GM19452 (cell line): ENCODE measurements around the gene CDKAL1.
"Not testable (repeated sequence)": the region's sequence is repeated elsewhere in the genome, so short reads cannot be mapped to it uniquely, and the experiment has no call there.

Experiments used
- ATAC-seq: cut with Tn5 transposase; IDR thresholded peaks from one replicate; pipeline ENCODE4 v1.9.1; 2021; ENCODE audit not compliant: unreplicated experiment

Gene CDKAL1

DNA sequence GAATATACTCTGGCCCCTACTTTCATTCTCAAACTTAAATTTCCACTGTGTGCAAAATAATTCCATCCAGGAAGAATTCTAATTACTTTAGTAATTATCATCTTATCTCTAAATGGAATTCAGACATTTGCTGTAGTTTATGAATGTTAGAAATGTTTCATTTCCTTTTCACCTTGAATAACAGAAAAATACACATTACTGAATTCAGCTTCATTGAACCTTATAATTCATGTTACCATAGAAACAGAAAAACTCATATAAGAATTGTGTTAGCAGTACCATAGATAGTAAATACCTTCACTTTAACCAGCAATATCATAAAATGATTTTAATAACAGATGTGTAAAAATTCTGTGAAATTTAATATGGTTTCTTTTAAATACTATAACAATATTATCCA, 514.9 kb downstream of the CDKAL1 start:
- no peak for ATAC-seq

GRCh38 chr6:21049572-21049971, 515.3 kb downstream of the CDKAL1 start:
- no peak for ATAC-seq

DNA sequence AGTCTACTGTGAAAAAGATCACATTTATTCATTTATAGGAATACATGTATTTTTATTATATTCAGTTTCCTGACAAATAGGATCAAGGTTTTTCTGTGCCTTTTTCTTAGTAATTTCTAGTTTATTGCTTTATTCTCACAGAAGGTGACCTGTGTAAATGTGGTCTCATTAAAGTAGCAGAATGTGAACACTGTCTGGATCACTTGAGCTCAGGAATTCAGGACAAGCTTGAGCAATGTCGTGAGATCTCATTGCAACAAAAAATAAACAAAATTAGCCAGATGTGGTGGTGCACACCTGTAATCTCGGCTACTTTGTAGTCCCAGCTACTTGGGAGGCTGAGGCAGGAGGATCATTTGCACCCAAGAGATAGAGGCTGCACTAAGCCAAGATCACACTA, 516.7 kb downstream of the CDKAL1 start:
- no peak for ATAC-seq

DNA sequence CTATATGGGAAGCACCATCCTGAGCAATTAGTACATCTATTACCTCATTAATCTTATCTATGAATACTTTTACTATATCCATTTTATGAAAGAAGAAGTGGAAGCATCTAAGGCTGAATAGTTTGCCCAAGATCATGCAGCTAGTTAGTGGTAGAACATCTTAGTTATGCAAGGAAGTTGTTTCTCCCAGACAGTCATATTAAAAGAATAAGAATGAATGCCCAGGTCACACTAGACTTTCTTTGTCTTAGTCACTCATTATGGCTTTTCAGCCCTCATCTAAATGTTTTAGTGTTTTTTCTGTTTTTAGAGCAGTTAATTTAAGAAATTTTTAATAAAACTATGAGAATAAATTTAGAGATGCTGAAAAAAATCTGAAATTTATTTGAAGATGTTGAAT, 517.5 kb downstream of the CDKAL1 start:
- no peak for ATAC-seq

- ATAC-seq = no peak
Observed at GRCh38 chr6:21053612-21054011, 519.4 kb downstream of the CDKAL1 start.

DNA sequence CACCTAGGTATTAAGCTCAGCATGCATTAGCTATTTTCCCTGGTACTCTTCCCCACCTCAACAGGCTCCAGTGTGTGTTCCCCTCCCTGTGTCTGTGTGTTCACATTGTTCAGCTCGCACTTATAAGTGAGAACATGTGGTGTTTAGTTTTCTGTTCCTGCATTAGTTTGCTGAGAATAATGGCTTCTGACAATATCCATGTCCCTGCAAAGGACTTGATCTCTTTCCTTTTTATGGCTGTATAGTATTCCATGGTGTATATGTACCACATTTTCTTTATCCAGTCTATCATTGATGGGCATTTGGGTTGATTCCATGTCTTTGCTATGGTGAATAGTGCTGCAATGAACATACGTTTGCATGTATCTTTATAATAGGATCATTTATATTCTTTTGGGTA, 521.2 kb downstream of the CDKAL1 start:
- not testable (repeated sequence) for ATAC-seq

DNA sequence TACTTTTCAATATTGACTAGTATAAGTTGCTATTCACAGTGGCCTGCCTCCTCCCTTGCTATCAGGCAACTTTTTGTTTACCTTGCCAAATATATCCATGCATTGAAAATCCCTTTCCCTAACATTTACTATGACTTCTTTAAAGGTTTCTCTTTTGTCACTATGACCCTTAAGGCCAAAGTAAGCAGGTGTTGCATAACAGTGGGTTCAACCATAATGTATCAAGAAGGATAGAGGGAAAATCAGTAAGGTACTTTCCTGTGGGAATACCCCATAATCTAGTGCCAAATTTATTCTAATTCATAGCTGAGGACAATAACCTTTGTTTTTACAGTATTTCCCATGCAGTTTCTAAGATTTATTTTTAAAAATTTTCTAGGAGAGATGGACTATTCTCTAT, 527.6 kb downstream of the CDKAL1 start:
- no peak for ATAC-seq

DNA sequence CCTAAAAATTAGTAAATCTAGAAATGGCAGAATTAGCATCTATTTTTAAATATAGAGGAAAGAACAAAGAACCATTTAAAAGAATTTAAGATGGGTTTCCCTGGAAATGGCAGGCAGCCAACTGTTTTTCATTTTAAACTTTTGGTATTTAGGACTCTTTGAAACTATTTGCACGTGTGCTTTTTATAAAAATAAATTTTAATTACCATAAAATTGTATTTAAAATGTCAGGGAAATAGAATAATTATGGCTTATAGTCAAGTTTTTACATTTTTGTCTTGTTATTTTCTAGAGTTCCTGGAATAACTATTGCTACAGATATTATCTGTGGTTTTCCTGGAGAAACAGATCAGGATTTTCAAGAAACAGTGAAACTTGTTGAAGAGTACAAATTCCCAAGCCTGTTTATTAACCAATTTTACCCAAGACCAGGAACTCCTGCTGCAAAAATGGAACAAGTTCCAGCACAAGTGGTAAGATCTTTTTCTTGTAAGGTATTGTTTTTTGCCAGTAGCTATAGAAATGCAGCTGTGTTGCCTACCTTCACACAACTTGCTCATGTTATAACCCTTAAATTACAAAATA, 530.6 kb downstream of the CDKAL1 start:
- ATAC-seq = no peak

DNA sequence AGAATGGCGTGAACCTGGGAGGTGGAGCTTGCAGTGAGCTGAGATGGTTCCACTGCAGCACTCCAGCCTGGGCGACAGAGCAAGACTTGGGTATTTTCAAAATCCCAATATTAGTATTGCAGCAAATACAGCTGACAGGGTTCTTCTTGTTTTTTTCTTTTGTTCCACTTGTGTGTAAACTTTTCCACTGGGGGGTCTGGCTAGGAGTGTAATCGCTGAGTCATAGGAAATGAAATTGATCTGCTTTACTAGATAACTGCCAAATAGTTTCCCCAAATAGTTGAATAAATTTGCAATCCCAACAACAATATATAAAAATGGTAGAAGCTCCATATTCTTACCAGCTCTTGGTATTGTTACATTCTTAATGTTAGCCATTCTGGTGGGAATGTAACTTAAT, 533.3 kb downstream of the CDKAL1 start:
- no peak for ATAC-seq

- no peak for ATAC-seq
Observed at GRCh38 chr6:21070620-21071019, 536.4 kb downstream of the CDKAL1 start.

DNA sequence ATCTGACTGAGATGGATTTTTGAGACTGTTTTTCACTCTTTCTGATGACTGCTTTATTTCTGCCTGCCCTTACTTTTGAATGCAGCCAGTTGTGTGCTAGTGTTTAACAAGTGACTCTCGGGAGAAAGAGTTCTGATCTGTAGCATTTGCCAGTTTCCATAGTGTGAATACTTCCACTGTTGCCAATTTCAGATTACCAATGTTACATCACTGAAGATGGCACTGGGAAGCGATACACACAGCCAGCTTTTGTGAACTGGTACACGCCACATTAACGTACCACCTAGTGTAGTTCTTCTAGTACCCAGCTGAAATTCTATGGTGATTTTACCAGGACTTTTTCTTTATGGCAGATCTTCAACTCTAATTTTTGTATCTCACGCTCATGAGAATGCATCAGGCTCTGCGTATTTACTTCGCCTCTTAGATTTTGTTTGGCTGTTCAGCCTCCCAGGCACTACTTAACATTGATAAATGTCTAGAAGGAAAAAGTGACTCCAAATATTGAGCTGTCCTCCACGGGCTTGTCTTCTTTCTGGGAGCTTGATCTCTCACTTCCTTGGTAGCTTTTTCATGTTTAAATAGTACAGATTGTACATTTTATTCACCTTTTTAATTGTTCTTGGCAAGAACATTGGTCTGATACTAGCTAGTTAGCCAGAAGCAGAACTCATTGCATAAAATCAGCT, 537.7 kb downstream of the CDKAL1 start:
- no peak for ATAC-seq

GRCh38 chr6:21073318-21073839, 539.1 kb downstream of the CDKAL1 start:
- ATAC-seq = no peak

- ATAC-seq = no peak
Observed at GRCh38 chr6:21074484-21074883, 540.2 kb downstream of the CDKAL1 start.

DNA sequence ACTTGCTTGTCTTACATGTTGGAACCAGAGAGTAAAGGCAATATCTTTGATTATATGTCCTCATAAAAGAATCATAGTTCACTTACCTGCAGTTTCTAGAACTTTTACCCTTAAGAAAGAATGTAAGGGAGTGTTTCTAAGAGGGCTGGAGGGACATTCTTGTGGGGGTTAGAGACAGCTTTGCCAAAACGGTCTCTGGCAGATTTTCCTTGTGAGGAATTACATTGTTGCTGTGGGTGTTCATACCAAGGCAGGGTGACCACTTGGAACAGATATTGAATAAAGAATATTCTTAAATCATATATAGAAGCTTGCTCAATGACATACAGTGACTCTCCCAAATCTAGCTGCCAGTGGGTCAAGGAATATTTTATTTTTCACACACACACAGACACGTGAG, 541.7 kb downstream of the CDKAL1 start:
- ATAC-seq = no peak

GRCh38 chr6:21078497-21078896, 544.2 kb downstream of the CDKAL1 start:
- no peak for ATAC-seq

GRCh38 chr6:21079468-21080048, 545.3 kb downstream of the CDKAL1 start:
- ATAC-seq = no peak

DNA sequence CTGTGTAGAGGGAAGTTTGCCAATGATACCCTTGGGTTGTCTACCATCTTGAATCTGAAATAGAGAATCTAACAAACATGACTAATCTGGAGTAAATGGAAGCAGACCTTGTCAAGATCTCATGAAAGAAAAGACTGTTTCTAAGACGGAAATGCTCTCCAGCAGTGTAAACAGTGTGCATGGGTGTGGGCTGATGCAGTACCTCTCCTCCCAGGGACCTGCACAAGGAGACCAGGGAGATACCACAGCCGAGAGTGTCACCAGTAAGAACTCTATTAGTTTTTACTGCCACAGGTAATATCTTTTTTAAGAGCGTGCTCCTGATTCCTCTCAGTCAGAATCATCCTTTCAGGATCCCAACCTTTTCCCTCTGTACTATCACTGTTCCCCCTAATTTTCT, 546.0 kb downstream of the CDKAL1 start:
- ATAC-seq = no peak

DNA sequence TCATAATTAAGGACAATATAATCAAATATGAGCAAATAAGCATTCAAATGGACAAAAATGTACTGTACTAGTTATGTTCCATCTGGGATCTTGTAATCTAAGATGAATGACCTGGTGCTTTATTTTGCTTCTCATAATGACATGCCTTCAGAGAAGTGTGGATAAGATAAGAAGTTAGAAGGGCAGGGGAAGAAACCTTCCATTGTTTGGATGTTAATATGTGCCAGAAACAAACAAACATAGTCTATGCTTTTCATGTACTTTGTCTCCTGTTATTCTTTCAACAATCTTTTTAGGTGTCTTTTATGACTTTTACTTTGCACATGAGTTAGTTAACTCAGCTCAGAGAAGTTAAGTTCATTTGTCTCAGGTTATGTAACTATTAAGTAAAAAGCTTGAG, 547.8 kb downstream of the CDKAL1 start:
- no peak for ATAC-seq

GRCh38 chr6:21083708-21084107, 549.5 kb downstream of the CDKAL1 start:
- no peak for ATAC-seq

DNA sequence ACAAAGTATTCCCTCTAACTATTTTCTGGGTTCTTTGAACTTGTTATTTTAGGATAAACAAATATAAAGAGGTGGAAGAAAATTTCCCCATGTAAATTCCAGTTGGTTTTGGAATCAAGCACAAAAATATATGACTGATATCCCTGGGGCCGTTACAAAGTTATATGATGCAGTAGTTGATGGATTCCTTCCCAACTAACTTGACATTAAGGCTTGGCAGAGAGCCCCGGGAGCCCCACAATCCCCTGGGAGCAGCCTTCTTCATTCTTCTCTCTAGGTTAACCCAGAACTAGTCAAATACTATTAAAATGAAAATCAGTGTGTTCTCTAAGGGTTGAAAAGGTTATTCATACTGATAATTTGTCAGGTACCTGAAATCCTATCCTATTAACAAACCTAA, 550.4 kb downstream of the CDKAL1 start:
- no peak for ATAC-seq

DNA sequence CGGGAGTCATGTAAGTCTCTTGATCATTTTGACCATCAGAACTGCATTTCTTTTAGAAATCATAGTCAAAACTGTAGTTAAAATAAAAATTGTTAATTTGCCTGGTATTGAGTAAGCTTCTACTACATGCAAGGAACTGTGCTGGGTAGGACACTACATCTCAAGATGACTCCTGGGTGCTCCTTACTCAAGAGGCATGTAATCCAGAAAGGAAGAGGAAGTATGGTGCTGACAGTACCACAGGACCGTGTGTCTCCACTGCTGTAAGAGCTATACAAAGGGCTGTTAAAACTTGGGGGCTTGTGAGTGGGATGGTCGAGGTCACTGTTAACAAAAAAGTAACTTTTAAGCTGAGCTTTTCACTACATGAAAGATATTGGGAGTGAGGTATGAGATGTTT, 551.0 kb downstream of the CDKAL1 start:
- no peak for ATAC-seq

GRCh38 chr6:21085643-21086042, 551.4 kb downstream of the CDKAL1 start:
- ATAC-seq = no peak
